Activated CD8-positive, alpha-beta memory T cell treated with anti-CD3 and anti-CD28 coated beads for 24 hours (primary cell): ENCODE data around the gene RPRD1B.

ENCODE experiments used
- DNase-seq: peaks from one replicate; pipeline ENCODE4 v3.0.0-alpha.2; 2020

The RPRD1B gene

GRCh38 chr20:38125157-38126056 is 91.9 kb downstream of the RPRD1B start:
- peak; percentile 32 for DNase-seq

GRCh38 chr20:38126146-38126921 is 92.8 kb downstream of the RPRD1B start:
- DNase-seq, result no peak

- no peak for DNase-seq
These were observed 93.5 kb downstream of the RPRD1B start for GRCh38 chr20:38126932-38127621.

- DNase-seq, result no peak
These were observed 94.5 kb downstream of the RPRD1B start for GRCh38 chr20:38127920-38128528.

GRCh38 chr20:38128691-38129090 is 95.1 kb downstream of the RPRD1B start:
- no peak for DNase-seq

GRCh38 chr20:38129248-38129865 is 95.8 kb downstream of the RPRD1B start:
- no peak for DNase-seq

GRCh38 chr20:38129893-38130609 is 96.5 kb downstream of the RPRD1B start:
- no peak for DNase-seq

GRCh38 chr20:38130687-38131587 is 97.4 kb downstream of the RPRD1B start:
- DNase-seq, result no peak

GRCh38 chr20:38131588-38132121 is 98.1 kb downstream of the RPRD1B start:
- DNase-seq, result no peak

GRCh38 chr20:38132156-38132909 is 98.8 kb downstream of the RPRD1B start:
- DNase-seq, result no peak

GRCh38 chr20:38132910-38133501 is 99.5 kb downstream of the RPRD1B start:
- DNase-seq, result no peak

- DNase-seq, result no peak
These were observed 100.3 kb downstream of the RPRD1B start for GRCh38 chr20:38133680-38134426.

- DNase-seq, result no peak
These were observed 101.1 kb downstream of the RPRD1B start for GRCh38 chr20:38134427-38135270.

GRCh38 chr20:38135271-38135650 is 101.7 kb downstream of the RPRD1B start:
- DNase-seq, result no peak

- no peak for DNase-seq
These were observed 102.3 kb downstream of the RPRD1B start for GRCh38 chr20:38135651-38136420.

- no peak for DNase-seq
These were observed 103.1 kb downstream of the RPRD1B start for GRCh38 chr20:38136421-38137245.
